HEK293 (cell line): Measurements from ENCODE around the gene TYW5.

Experiments used
- CTCF ChIA-PET: fragments of 350-600 bp; formaldehyde crosslinking; extraction: SDS; loops from one replicate; lab custom pipeline; 2021; ENCODE audit warnings: antibody characterized with exemption; lab: Yijun Ruan, JAX
- POLR2A ChIA-PET: fragments of 300-600 bp; formaldehyde crosslinking; extraction: SDS; loops from one replicate; lab custom pipeline; 2020; ENCODE audit warnings: antibody characterized with exemption, inconsistent platforms; lab: Yijun Ruan, JAX
- H3K27ac ChIP-seq: fragments of 200-500 bp; sonication (Bioruptor generic); 2 replicates; pipeline ENCODE4 v1.5.1; 2014; ENCODE audit warnings: low read depth, low read length, control low read depth, inconsistent platforms; ENCODE audit errors: extremely low read depth
- H3K36me3 ChIP-seq, 2 experiments: fragments of 200-500 bp in 1 of 2; sonication (Bioruptor generic) in 1 of 2; 1 replicate in 1 of 2; 2 replicates in 1 of 2; pipeline ENCODE4 v1.5.1; 2014 to 2017; ENCODE audit warnings: inconsistent platforms in 2 of 2, low read length in 2 of 2; ENCODE audit not compliant: control insufficient read depth in 2 of 2, insufficient read depth in 1 of 2
- H3K4me1 ChIP-seq: fragments of 200-500 bp; sonication (Bioruptor generic); 2 replicates; pipeline ENCODE4 v1.5.1; 2014; ENCODE audit warnings: mild to moderate bottlenecking, low read length, inconsistent platforms; ENCODE audit not compliant: control insufficient read depth, insufficient read depth
- H3K4me3 ChIP-seq: 2 replicates; pipeline ENCODE4 v1.5.1; 2011; ENCODE audit warnings: low read depth, mild to moderate bottlenecking, control low read depth, low read length, moderate library complexity
- H3K9me3 ChIP-seq: fragments of 200-500 bp; sonication (Bioruptor generic); 2 replicates; pipeline ENCODE4 v1.5.1; 2014; ENCODE audit warnings: low read depth, low read length, inconsistent platforms; ENCODE audit not compliant: control insufficient read depth, insufficient read depth
- MEIS1 ChIP-seq: sonication (generic); formaldehyde crosslinking; IDR thresholded peaks from 2 replicates; pipeline ENCODE4 v1.8.1; 2022; ENCODE audit warnings: missing genetic modification reagents, mild to moderate bottlenecking, borderline replicate concordance
- TCF7L2 ChIP-seq: IDR thresholded peaks from 2 replicates; pipeline ENCODE4 v1.6.1; 2011; ENCODE audit warnings: low read depth, mild to moderate bottlenecking, inconsistent platforms, low read length, moderate library complexity, borderline replicate concordance
- ZFP69B ChIP-seq: fragments of 450-650 bp; formaldehyde crosslinking; IDR thresholded peaks from 2 replicates; pipeline ENCODE4 v1.5.1; 2016; ENCODE audit warnings: missing biosample characterization, missing genetic modification characterization
- ZIC2 ChIP-seq: fragments of 450-650 bp; formaldehyde crosslinking; IDR thresholded peaks from 2 replicates; pipeline ENCODE4 v1.5.1; 2016; ENCODE audit warnings: missing biosample characterization, missing genetic modification characterization
- ZNF24 ChIP-seq: fragments of 450-650 bp; formaldehyde crosslinking; IDR thresholded peaks from 2 replicates; pipeline ENCODE4 v1.5.1; 2016; ENCODE audit warnings: missing biosample characterization, missing genetic modification characterization
- ZNF585B ChIP-seq: fragments of 450-650 bp; formaldehyde crosslinking; IDR thresholded peaks from 2 replicates; pipeline ENCODE4 v1.5.1; 2016; ENCODE audit warnings: missing biosample characterization, missing genetic modification characterization
- ZNF654 ChIP-seq: fragments of 450-650 bp; formaldehyde crosslinking; IDR thresholded peaks from 2 replicates; pipeline ENCODE4 v1.5.1; 2016; ENCODE audit warnings: low read depth, missing biosample characterization, missing genetic modification characterization
- ZNF677 ChIP-seq: fragments of 450-650 bp; IDR thresholded peaks from 2 replicates; pipeline ENCODE4 v1.5.0; 2018; ENCODE audit warnings: missing biosample characterization, mild to moderate bottlenecking, missing genetic modification characterization, moderate library complexity
- ZNF843 ChIP-seq: fragments of 450-650 bp; formaldehyde crosslinking; IDR thresholded peaks from 2 replicates; pipeline ENCODE4 v1.5.1; 2016; ENCODE audit warnings: missing biosample characterization, missing genetic modification characterization
- TF ChIP-seq, protein P1 (sequence below): fragments of 450-650 bp; formaldehyde crosslinking; IDR thresholded peaks from 2 replicates; pipeline ENCODE4 v1.5.1; 2016; ENCODE audit warnings: missing biosample characterization, missing genetic modification characterization
- TF ChIP-seq, protein P2 (sequence below): fragments of 450-650 bp; formaldehyde crosslinking; IDR thresholded peaks from 2 replicates; pipeline ENCODE4 v1.5.1; 2016; ENCODE audit warnings: missing biosample characterization, missing genetic modification characterization, low read depth
- TF ChIP-seq, protein P3 (sequence below): fragments of 450-650 bp; formaldehyde crosslinking; IDR thresholded peaks from 2 replicates; pipeline ENCODE4 v1.5.1; 2016; ENCODE audit warnings: missing biosample characterization, missing genetic modification characterization
- TF ChIP-seq, protein P4 (sequence below): fragments of 450-650 bp; formaldehyde crosslinking; IDR thresholded peaks from 2 replicates; pipeline ENCODE4 v1.5.1; 2017; ENCODE audit warnings: missing biosample characterization, mild to moderate bottlenecking, missing genetic modification characterization, moderate library complexity
- TF ChIP-seq, protein P5 (sequence below): fragments of 450-650 bp; formaldehyde crosslinking; IDR thresholded peaks from 2 replicates; pipeline ENCODE4 v1.5.1; 2016; ENCODE audit warnings: missing biosample characterization, missing genetic modification characterization

The TYW5 gene

DNA sequence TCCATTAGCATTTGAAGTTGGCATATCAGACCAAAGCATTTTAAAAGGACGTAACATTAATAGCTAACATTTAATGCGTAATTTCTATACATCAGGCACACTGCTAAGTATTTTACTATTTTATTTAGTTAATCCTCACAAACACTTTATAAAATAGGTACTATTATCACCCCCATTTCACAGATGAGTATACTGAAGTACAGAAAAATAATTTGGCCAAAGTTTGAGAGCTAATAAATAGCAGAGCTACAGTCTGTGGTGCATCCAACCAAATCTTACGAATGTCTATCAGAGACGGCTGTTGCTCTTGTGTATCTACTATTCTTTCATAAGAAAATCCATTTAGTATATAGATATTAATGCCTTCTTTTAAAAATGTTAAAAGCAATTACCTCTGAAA is 11.9 kb downstream of the TYW5 start (continued):
- TF ChIP-seq, protein P1, sequence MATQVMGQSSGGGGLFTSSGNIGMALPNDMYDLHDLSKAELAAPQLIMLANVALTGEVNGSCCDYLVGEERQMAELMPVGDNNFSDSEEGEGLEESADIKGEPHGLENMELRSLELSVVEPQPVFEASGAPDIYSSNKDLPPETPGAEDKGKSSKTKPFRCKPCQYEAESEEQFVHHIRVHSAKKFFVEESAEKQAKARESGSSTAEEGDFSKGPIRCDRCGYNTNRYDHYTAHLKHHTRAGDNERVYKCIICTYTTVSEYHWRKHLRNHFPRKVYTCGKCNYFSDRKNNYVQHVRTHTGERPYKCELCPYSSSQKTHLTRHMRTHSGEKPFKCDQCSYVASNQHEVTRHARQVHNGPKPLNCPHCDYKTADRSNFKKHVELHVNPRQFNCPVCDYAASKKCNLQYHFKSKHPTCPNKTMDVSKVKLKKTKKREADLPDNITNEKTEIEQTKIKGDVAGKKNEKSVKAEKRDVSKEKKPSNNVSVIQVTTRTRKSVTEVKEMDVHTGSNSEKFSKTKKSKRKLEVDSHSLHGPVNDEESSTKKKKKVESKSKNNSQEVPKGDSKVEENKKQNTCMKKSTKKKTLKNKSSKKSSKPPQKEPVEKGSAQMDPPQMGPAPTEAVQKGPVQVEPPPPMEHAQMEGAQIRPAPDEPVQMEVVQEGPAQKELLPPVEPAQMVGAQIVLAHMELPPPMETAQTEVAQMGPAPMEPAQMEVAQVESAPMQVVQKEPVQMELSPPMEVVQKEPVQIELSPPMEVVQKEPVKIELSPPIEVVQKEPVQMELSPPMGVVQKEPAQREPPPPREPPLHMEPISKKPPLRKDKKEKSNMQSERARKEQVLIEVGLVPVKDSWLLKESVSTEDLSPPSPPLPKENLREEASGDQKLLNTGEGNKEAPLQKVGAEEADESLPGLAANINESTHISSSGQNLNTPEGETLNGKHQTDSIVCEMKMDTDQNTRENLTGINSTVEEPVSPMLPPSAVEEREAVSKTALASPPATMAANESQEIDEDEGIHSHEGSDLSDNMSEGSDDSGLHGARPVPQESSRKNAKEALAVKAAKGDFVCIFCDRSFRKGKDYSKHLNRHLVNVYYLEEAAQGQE (tag by site-specific recombination), result no peak
- TF ChIP-seq ZNF24 (tag by site-specific recombination), result no peak
- TF ChIP-seq, protein P2, sequence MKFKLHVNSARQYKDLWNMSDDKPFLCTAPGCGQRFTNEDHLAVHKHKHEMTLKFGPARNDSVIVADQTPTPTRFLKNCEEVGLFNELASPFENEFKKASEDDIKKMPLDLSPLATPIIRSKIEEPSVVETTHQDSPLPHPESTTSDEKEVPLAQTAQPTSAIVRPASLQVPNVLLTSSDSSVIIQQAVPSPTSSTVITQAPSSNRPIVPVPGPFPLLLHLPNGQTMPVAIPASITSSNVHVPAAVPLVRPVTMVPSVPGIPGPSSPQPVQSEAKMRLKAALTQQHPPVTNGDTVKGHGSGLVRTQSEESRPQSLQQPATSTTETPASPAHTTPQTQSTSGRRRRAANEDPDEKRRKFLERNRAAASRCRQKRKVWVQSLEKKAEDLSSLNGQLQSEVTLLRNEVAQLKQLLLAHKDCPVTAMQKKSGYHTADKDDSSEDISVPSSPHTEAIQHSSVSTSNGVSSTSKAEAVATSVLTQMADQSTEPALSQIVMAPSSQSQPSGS (tag by site-specific recombination), result no peak

DNA sequence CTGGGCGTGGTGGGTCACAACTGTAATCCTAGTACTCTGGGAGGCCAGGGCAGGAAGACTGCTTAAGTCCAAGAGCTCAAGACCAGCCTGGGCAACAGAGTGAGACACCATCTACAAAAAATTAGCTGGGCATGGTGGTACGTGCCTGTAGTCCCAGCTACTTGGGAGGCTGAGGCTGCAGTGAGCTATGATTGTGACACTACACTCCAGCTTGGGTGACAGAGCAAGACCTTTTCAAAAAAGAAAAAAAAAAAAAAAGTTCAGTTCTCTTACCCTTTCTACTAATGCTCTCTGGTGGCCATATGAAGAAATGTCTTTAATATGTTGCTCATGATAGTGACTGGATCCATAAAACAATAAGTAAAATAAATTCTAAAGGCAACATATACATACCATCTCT is 14.9 kb downstream of the TYW5 start:
- Histone ChIP-seq H3K4me1 (no peaks in the 10 kb centered on the region), H3K36me3 (peaks cover 25 to 55% of the 10 kb centered on the region in 2 experiments), H3K27ac (no peak overlapping the region), H3K9me3 (no peaks in the 10 kb centered on the region), H3K4me3 (no peak overlapping the region)
- ChIA-PET CTCF (interaction anchor here (0.6 to 1.6 kb wide), 16 partner anchors 11 to 521 kb away, joined by 3 to 11 read pairs (median 3); no protein-coding TSS in a partner anchor), POLR2A (no interaction called here)
- TF ChIP-seq ZNF654 (peak; percentile 64), TCF7L2 (no peak), ZFP69B (tag by site-specific recombination) (no peak), ZIC2 (tag by site-specific recombination) (no peak), ZNF843 (no peak), MEIS1 (CRISPR knock-in tag) (no peak), ZNF677 (tag by site-specific recombination) (no peak)
- TF ChIP-seq, protein P3, sequence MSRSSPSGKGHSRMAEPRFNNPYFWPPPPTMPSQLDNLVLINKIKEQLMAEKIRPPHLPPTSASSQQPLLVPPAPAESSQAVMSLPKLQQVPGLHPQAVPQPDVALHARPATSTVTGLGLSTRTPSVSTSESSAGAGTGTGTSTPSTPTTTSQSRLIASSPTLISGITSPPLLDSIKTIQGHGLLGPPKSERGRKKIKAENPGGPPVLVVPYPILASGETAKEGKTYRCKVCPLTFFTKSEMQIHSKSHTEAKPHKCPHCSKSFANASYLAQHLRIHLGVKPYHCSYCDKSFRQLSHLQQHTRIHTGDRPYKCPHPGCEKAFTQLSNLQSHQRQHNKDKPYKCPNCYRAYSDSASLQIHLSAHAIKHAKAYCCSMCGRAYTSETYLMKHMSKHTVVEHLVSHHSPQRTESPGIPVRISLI (tag by site-specific recombination), result peak; percentile 74; the same call in 1 of the 2 replicates
- TF ChIP-seq, protein P4, sequence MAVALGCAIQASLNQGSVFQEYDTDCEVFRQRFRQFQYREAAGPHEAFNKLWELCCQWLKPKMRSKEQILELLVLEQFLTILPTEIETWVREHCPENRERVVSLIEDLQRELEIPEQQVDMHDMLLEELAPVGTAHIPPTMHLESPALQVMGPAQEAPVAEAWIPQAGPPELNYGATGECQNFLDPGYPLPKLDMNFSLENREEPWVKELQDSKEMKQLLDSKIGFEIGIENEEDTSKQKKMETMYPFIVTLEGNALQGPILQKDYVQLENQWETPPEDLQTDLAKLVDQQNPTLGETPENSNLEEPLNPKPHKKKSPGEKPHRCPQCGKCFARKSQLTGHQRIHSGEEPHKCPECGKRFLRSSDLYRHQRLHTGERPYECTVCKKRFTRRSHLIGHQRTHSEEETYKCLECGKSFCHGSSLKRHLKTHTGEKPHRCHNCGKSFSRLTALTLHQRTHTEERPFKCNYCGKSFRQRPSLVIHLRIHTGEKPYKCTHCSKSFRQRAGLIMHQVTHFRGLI (tag by site-specific recombination), result no peak
- TF ChIP-seq, protein P5, sequence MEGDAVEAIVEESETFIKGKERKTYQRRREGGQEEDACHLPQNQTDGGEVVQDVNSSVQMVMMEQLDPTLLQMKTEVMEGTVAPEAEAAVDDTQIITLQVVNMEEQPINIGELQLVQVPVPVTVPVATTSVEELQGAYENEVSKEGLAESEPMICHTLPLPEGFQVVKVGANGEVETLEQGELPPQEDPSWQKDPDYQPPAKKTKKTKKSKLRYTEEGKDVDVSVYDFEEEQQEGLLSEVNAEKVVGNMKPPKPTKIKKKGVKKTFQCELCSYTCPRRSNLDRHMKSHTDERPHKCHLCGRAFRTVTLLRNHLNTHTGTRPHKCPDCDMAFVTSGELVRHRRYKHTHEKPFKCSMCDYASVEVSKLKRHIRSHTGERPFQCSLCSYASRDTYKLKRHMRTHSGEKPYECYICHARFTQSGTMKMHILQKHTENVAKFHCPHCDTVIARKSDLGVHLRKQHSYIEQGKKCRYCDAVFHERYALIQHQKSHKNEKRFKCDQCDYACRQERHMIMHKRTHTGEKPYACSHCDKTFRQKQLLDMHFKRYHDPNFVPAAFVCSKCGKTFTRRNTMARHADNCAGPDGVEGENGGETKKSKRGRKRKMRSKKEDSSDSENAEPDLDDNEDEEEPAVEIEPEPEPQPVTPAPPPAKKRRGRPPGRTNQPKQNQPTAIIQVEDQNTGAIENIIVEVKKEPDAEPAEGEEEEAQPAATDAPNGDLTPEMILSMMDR (tag by site-specific recombination), result peak; percentile 58

DNA sequence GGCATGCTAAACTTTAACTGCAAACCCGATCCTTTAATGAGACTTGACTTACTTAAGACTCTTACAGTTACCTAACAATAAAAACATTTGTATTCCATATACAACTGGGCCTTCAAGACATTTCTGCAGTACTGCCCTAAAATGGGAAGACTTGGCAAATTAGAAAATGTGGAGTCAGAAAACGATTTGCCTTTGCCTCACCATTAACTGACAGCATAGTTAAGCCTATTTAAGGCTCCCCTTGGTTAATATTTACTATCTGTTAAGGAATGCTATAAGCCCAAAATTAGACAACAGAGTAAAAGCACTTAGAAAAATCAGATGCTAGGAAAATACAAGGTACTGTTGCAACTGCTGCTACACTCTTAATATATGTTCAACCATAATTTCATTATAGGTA is 18.7 kb downstream of the TYW5 start:
- Histone ChIP-seq H3K9me3 (no peaks in the 10 kb centered on the region), H3K4me1 (no peaks in the 10 kb centered on the region), H3K36me3 (peaks cover 42 to 44% of the 10 kb centered on the region in 2 experiments), H3K4me3 (no peak overlapping the region), H3K27ac (no peak overlapping the region)
- ChIA-PET CTCF (no interaction called here), POLR2A (no interaction called here)
- TF ChIP-seq ZNF585B (no peak), ZNF654 (no peak), ZIC2 (tag by site-specific recombination) (no peak)
- TF ChIP-seq, protein P5 (tag by site-specific recombination), result no peak
- TF ChIP-seq, protein P1 (tag by site-specific recombination), result no peak
